ENCODE data around the gene TMEM138. TPM values are rescaled to one million over a fixed set of nuclear protein-coding genes. Genes with fewer than 3 reads are reported as not detected.
"Not testable (repeated sequence)": the region's sequence is repeated elsewhere in the genome, so short reads cannot be mapped to it uniquely, and the experiment has no call there.

The TMEM138 gene
- total RNA-seq, 1 donor from 2014 or later, result 18.8 TPM

DNA sequence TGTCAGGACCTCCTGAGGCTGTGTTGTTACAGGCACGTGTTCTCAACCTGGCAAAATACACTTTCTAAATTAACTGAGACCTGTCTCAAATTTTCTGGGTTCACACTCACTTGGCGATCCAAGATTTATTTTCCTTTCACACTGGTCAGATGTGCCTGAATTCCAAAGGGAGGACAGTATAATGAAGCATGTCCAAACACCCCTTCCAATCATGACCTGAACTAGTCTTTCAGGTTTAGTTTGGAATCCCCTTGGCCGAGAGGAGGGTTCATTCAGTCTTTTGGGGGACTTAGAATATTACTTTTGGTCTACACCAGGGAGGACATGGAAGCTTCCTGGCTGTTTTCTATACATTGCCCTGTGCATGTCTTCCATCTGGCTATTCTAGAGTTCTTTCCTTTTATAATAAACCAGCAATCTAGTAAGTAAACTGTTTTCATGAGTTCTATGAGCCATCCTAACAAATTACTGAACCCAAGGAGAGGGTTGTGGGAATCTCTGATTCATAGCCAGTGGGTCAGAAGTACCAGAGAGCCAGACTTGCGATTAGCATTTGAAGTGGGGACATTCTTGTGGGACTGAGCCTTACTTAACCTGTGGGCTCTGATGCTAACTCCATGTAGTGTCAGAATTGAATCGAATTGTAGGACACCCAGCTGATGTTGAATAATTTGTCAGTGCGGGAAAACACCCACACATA, 15.4 kb downstream of the TMEM138 start:
- no peak for DNase-seq (ENCODE audit: low spot score)
- no peaks in the 10 kb centered on the region for H3K4me1 Mint-ChIP-seq (ENCODE audit: unreplicated experiment)
- no peak overlapping the region for H3K27ac Mint-ChIP-seq (ENCODE audit: unreplicated experiment)
- peaks cover 16% of the 10 kb centered on the region for H3K36me3 Mint-ChIP-seq (ENCODE audit: low read depth, unreplicated experiment)
- H3K9me3 Mint-ChIP-seq (ENCODE audit: unreplicated experiment), result no peaks in the 10 kb centered on the region
- H3K4me3 Mint-ChIP-seq (ENCODE audit: unreplicated experiment), result no peak overlapping the region
- TF ChIP-seq, protein P1, sequence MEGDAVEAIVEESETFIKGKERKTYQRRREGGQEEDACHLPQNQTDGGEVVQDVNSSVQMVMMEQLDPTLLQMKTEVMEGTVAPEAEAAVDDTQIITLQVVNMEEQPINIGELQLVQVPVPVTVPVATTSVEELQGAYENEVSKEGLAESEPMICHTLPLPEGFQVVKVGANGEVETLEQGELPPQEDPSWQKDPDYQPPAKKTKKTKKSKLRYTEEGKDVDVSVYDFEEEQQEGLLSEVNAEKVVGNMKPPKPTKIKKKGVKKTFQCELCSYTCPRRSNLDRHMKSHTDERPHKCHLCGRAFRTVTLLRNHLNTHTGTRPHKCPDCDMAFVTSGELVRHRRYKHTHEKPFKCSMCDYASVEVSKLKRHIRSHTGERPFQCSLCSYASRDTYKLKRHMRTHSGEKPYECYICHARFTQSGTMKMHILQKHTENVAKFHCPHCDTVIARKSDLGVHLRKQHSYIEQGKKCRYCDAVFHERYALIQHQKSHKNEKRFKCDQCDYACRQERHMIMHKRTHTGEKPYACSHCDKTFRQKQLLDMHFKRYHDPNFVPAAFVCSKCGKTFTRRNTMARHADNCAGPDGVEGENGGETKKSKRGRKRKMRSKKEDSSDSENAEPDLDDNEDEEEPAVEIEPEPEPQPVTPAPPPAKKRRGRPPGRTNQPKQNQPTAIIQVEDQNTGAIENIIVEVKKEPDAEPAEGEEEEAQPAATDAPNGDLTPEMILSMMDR (IDR thresholded peaks at IDR 0.05; ENCODE audit: unreplicated experiment), result no peak
- no peaks in the 10 kb centered on the region for H3K27me3 Mint-ChIP-seq (ENCODE audit: unreplicated experiment)

DNA sequence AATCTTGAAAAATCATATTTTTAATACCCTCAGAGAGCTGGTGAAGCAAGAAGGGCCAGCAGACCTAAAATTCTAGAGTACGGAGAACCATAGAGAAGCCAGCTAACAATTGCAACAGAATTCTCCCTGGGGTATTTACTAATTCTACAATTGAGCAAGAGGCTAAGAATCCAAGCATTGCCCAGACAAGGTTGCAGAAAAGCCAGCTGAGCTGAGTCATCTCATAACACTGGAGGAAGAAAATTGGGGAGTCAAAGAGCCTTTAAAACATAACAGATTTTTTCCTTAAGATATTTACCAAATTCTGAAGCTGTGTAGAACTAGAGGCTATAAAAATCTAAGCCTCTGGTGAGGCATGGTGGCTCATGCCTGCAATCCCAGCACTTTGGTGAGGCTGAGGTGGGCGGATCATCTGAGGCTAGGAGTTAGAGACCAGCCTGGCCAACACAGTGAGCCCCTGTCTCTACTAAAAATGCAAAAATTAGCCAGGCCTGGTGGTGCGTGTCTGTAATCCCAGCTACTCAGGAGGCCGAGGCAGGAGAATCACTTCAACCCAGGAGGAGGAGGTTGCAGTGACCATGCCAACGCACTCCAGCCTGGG, 16.6 kb downstream of the TMEM138 start:
- Mint-ChIP-seq H3K36me3 (ENCODE audit: low read depth, unreplicated experiment) (peaks cover 12% of the 10 kb centered on the region), H3K4me3 (ENCODE audit: unreplicated experiment) (no peak overlapping the region), H3K27ac (ENCODE audit: unreplicated experiment) (no peak overlapping the region), H3K4me1 (ENCODE audit: unreplicated experiment) (no peaks in the 10 kb centered on the region), H3K27me3 (ENCODE audit: unreplicated experiment) (no peaks in the 10 kb centered on the region), H3K9me3 (ENCODE audit: unreplicated experiment) (no peaks in the 10 kb centered on the region)
- TF ChIP-seq, protein P1 (IDR thresholded peaks at IDR 0.05; ENCODE audit: unreplicated experiment), result no peak
- DNase-seq (ENCODE audit: low spot score), result no peak

DNA sequence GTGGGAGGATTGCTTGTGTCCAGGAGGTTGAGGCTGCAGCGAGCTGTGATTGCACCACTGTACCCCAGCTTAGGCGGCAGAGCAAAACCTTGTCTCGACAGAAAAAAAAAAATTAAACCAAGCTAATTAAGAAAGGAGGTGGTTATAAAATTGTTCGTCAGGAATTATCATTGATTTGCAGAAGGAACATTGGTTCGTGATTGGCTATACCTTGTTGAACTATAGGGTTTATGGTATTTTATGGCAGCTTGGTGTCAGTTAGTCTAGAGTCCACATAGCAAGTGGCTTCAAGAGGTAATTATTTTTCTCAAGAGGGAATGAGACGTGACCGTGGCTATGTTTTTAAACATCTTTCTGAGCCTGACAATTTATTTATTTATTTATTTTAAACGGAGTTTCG, 18.7 kb downstream of the TMEM138 start:
- Mint-ChIP-seq H3K4me3 (ENCODE audit: unreplicated experiment) (no peak overlapping the region), H3K36me3 (ENCODE audit: low read depth, unreplicated experiment) (peaks cover 8% of the 10 kb centered on the region), H3K9me3 (ENCODE audit: unreplicated experiment) (no peaks in the 10 kb centered on the region), H3K27me3 (ENCODE audit: unreplicated experiment) (no peaks in the 10 kb centered on the region), H3K4me1 (ENCODE audit: unreplicated experiment) (no peaks in the 10 kb centered on the region), H3K27ac (ENCODE audit: unreplicated experiment) (no peak overlapping the region)
- DNase-seq (ENCODE audit: low spot score), result no peak
- TF ChIP-seq, protein P1 (IDR thresholded peaks at IDR 0.05; ENCODE audit: unreplicated experiment), result no peak

DNA sequence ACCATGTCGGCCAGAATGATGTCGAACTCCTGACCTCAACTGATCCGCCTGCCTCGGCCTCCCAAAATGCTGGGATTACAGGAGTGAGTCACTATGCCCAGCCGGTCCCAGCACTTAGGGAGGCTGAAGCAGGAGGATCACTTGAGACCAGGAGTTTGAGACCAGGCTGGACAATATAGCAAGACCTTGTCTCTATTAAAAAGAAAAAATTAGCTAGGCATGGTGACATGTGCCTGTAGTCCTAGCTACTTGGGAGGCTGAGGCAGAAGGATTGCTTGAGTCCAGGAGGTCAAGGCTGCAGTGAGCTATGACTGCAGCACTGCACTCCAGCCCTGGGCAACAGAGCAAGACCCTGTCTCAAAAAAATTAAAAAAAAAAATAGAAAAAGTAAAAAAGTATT, 21.7 kb downstream of the TMEM138 start:
- H3K9me3 Mint-ChIP-seq (ENCODE audit: unreplicated experiment); H3K36me3 Mint-ChIP-seq (ENCODE audit: low read depth, unreplicated experiment); DNase-seq (ENCODE audit: low spot score); H3K4me3 Mint-ChIP-seq (ENCODE audit: unreplicated experiment); H3K27ac Mint-ChIP-seq (ENCODE audit: unreplicated experiment); H3K27me3 Mint-ChIP-seq (ENCODE audit: unreplicated experiment); H3K4me1 Mint-ChIP-seq (ENCODE audit: unreplicated experiment): not testable (repeated sequence)

DNA sequence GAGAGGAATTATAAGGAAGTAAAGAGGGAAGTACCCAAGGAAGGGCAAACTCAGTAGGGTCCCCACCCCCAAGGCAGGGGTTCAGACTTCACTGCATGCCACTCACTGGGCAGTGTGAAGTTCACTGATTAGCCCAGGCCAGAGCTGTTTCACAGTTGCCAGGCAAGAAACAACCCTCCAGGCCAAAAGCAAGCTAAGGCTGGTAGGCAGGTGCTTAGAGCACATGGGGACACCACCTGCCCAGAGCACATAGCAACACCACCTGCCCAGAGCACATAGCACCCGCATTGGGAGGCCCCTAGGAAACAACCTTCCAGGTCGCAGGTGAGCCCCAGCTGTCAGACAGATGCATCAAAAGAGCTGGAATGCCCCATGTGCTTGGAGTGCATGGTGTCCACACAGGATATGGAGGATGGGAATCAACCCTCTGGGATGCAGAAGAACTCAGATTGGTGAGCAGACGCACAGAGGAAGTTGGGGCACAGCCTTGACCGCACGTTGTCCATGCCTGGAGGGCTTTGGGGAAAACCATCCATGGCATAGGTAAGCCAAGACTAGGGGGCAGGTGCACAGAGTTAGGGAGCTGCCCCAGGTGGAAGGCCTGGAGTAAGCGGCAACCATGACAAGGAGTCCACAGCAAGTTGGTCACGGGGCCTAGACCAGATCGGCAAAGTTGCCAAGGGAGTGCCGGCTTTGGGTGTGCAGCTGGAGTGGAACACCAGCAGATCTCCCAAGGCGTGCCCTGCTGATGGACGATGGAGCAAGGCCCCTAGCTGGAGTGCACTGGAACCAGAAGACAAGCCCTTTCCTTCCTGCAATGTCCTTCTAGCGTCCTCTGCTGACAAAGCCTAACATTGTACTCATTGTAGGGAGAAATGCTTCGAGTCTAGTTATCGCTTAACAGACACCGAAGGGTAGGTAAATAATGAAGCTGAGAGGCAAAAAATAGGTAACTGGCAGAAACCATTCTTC, 22.4 kb downstream of the TMEM138 start:
- Mint-ChIP-seq H3K36me3 (ENCODE audit: low read depth, unreplicated experiment) (no peaks in the 10 kb centered on the region), H3K27me3 (ENCODE audit: unreplicated experiment) (no peaks in the 10 kb centered on the region), H3K9me3 (ENCODE audit: unreplicated experiment) (no peaks in the 10 kb centered on the region), H3K27ac (ENCODE audit: unreplicated experiment) (no peak overlapping the region), H3K4me1 (ENCODE audit: unreplicated experiment) (no peaks in the 10 kb centered on the region), H3K4me3 (ENCODE audit: unreplicated experiment) (no peak overlapping the region)
- TF ChIP-seq, protein P1 (IDR thresholded peaks at IDR 0.05; ENCODE audit: unreplicated experiment), result no peak
- DNase-seq (ENCODE audit: low spot score), result peak; percentile 26

Measured in endothelial cell (in vitro differentiated cells).